ENCODE data around the gene TP73. TPM values are rescaled to one million over a fixed set of nuclear protein-coding genes. Genes with fewer than 3 reads are reported as not detected.

The TP73 gene
- polyA plus RNA-seq, 1 donor from 2014 or later: not detected

Small RNA genes lying within 50 kb of the gene (small RNA-seq; reads per million reads assigned to genes)
- 0 reads per million in 3 experiments for gene RF02197
- 0 reads per million in 3 experiments for gene RN7SL574P

Other genes starting within 250 kb of the TP73 start
- gene ARHGEF16, start 197.9 kb upstream of the TP73 start, polyA plus RNA-seq: 0.64 and 0.96 TPM in 2 replicates
- 6.0 and 17.6 TPM in 2 replicates for gene MEGF6, start 41.0 kb upstream of the TP73 start, polyA plus RNA-seq
- gene TPRG1L, start 27.5 kb upstream of the TP73 start, polyA plus RNA-seq: 16.8 and 22.4 TPM in 2 replicates
- gene WRAP73, start 2.4 kb upstream of the TP73 start, polyA plus RNA-seq: 32.9 and 50.7 TPM in 2 replicates
- gene CCDC27, start 99.9 kb downstream of the TP73 start, polyA plus RNA-seq: not detected in 2 replicates
- not detected in 2 replicates for gene SMIM1, start 120.2 kb downstream of the TP73 start, polyA plus RNA-seq
- gene LRRC47, start 144.0 kb downstream of the TP73 start, polyA plus RNA-seq: 59.2 and 63.5 TPM in 2 replicates
- gene CEP104, start 204.7 kb downstream of the TP73 start, polyA plus RNA-seq: 8.1 and 21.5 TPM in 2 replicates
- gene DFFB, start 205.0 kb downstream of the TP73 start, polyA plus RNA-seq: 20.2 and 21.0 TPM in 2 replicates
- gene C1orf174, start 247.8 kb downstream of the TP73 start, polyA plus RNA-seq: 24.3 and 28.2 TPM in 2 replicates

All from neural cell (in vitro differentiated cells).